Vagina (tissue), 2 donors: ENCODE measurements around the gene ZDHHC22. TPM values are rescaled to one million over a fixed set of nuclear protein-coding genes. Genes with fewer than 3 reads are reported as not detected.

Source experiments
- DNase-seq, 2 donors: peaks; one replicate each; pipeline ENCODE4 v3.0.0-alpha.2; 2017; ENCODE audit errors: extremely low spot score in 2 of 2
- H3K27ac ChIP-seq: fragments of 200-600 bp; sonication (generic); one replicate; pipeline ENCODE4 v1.5.1; 2019
- H3K27me3 ChIP-seq: fragments of 200-600 bp; sonication (generic); one replicate; pipeline ENCODE4 v1.5.1; 2019
- H3K36me3 ChIP-seq, 2 donors: fragments of 200-600 bp; sonication (generic); one replicate each; pipeline ENCODE4 v1.5.1; 2017 to 2019
- H3K4me1 ChIP-seq: fragments of 200-600 bp; sonication (generic); one replicate; pipeline ENCODE4 v1.5.1; 2019
- H3K4me3 ChIP-seq, 2 donors: fragments of 200-600 bp; sonication (generic); 1 replicate in 1 of 2; 2 replicates in 1 of 2; pipeline ENCODE4 v1.5.1; 2016 to 2019
- H3K9me3 ChIP-seq: fragments of 200-600 bp; sonication (generic); one replicate; pipeline ENCODE4 v1.5.1; 2019
- POLR2A ChIP-seq, 2 donors: fragments of 450-650 bp; IDR thresholded peaks; one replicate each; pipeline ENCODE4 v1.6.1; 2017; ENCODE audit warnings: antibody characterized with exemption in 2 of 2, mild to moderate bottlenecking in 2 of 2, moderate library complexity in 2 of 2
- POLR2AphosphoS5 ChIP-seq, 2 donors: sonication (generic); formaldehyde crosslinking; IDR thresholded peaks; one replicate each; pipeline ENCODE4 v1.9.0; 2017; ENCODE audit warnings: antibody characterized with exemption in 2 of 2, mild to moderate bottlenecking in 2 of 2, low read depth in 1 of 2; ENCODE audit not compliant: insufficient read depth in 1 of 2
- intact Hi-C: fragments of 100-400 bp; cut with DNase I; formaldehyde crosslinking; loops from one replicate; pipeline ENCODE4 v1.15.1; 2023
- total RNA-seq: library from RNA; depleted of rRNA; stranded (reverse); fragments of >200 nt; gene quantifications from one replicate; pipeline ENCODE4 v1.2.3, GENCODE V29; 2016
- TF ChIP-seq, protein P1 (sequence below), 3 experiments: fragments of 450-650 bp in 2 of 3; fragments of 200-600 bp in 1 of 3; sonication (generic) in 1 of 3; IDR thresholded peaks; one replicate each; pipeline ENCODE4 v1.5.1; 2017 to 2019; ENCODE audit warnings: antibody characterized with exemption in 3 of 3, mild to moderate bottlenecking in 2 of 3, moderate library complexity in 2 of 3

Gene ZDHHC22
- total RNA-seq, 1 donor from 2014 or later = not detected

DNA sequence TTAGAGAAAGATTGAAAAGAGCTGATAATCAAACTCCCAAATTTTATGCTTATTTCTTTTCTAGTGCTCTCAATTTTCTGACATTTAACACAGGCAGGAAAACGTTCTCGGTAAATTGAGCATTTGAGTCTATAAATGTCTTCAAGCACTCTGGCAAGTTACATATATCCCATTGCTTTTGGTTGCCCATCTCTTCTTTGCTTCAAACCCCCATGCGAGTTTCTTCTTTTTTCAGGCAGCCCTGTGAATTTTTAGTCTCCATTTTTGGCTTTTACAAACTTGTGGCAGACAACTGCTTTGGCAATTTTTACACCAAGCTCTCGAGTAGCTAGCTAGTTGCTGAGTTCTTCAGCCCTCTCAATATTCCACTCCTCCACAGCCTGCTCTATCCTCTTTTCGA is 31.3 kb upstream of the ZDHHC22 start:
- no peak for DNase-seq
- no peaks in the 10 kb centered on the region for H3K27me3 ChIP-seq
- H3K27ac ChIP-seq = no peak overlapping the region
- intact Hi-C loops = no loop called here
- H3K4me3 ChIP-seq = no peak overlapping the region
- H3K36me3 ChIP-seq = no peaks in the 10 kb centered on the region
- H3K9me3 ChIP-seq = peaks cover 6% of the 10 kb centered on the region
- TF ChIP-seq, protein P1, sequence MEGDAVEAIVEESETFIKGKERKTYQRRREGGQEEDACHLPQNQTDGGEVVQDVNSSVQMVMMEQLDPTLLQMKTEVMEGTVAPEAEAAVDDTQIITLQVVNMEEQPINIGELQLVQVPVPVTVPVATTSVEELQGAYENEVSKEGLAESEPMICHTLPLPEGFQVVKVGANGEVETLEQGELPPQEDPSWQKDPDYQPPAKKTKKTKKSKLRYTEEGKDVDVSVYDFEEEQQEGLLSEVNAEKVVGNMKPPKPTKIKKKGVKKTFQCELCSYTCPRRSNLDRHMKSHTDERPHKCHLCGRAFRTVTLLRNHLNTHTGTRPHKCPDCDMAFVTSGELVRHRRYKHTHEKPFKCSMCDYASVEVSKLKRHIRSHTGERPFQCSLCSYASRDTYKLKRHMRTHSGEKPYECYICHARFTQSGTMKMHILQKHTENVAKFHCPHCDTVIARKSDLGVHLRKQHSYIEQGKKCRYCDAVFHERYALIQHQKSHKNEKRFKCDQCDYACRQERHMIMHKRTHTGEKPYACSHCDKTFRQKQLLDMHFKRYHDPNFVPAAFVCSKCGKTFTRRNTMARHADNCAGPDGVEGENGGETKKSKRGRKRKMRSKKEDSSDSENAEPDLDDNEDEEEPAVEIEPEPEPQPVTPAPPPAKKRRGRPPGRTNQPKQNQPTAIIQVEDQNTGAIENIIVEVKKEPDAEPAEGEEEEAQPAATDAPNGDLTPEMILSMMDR (IDR thresholded peaks at IDR 0.05) = no peak
- TF ChIP-seq POLR2AphosphoS5 (IDR thresholded peaks at IDR 0.05; ENCODE audit: insufficient read depth in 1 of 2, low read depth in 1 of 2) (no peak), POLR2A (IDR thresholded peaks at IDR 0.05) (no peak)
- H3K4me1 ChIP-seq = no peaks in the 10 kb centered on the region

DNA sequence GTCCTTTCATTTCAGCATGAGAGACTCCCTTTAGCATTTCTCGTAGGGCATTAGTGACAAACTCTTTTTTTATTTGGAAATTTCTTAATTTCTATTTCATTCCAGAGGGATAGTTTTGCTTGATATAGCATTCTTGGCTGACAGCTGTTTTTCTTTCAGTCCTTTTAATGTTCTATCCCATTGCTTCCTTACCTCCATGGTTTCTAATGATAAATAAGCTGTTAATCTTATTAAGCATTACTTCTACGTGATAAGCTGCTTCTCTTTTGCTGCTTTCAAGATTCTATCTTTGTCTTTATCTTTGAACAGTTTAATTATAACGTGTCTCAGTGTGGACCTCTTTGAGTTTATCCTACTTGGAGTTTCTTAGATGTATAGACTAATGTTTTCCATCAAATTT is 28.5 kb upstream of the ZDHHC22 start:
- DNase-seq = no peak
- intact Hi-C loops = no loop called here
- TF ChIP-seq POLR2A (IDR thresholded peaks at IDR 0.05) (no peak), POLR2AphosphoS5 (IDR thresholded peaks at IDR 0.05; ENCODE audit: insufficient read depth in 1 of 2, low read depth in 1 of 2) (no peak)
- TF ChIP-seq, protein P1 (IDR thresholded peaks at IDR 0.05) = no peak
- Histone ChIP-seq H3K4me3 (no peak overlapping the region), H3K4me1 (no peaks in the 10 kb centered on the region), H3K9me3 (peaks cover 6% of the 10 kb centered on the region), H3K27me3 (no peaks in the 10 kb centered on the region), H3K27ac (no peak overlapping the region), H3K36me3 (no peaks in the 10 kb centered on the region)

DNA sequence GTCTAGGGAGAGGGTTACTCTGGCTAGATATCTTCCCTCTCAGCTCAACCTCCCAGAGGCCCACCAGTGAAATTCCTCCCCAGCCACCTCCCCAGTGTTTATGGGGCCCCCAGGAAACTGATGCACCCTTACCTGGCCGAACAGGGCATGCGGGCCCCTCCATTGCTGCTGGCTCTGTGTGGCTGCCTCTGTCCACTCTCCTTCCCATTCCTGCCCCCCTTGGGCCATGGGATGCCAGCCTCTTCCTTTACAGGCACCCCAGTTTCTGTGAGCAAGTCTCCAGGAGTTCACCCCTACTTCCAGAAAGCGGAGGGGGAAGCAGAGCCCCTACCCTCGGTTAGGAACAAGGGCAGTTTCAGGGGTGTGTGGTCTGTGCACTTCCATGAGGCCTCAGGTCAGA is 19.4 kb upstream of the ZDHHC22 start:
- intact Hi-C loops = no loop called here
- Histone ChIP-seq H3K4me1 (peaks cover 13% of the 10 kb centered on the region), H3K27me3 (no peaks in the 10 kb centered on the region), H3K36me3 (no peaks in the 10 kb centered on the region), H3K27ac (no peak overlapping the region), H3K9me3 (no peaks in the 10 kb centered on the region), H3K4me3 (no peak overlapping the region)
- no peak for DNase-seq
- TF ChIP-seq, protein P1 (IDR thresholded peaks at IDR 0.05) = no peak
- TF ChIP-seq POLR2A (IDR thresholded peaks at IDR 0.05) = no peak
- no peak for TF ChIP-seq POLR2AphosphoS5 (IDR thresholded peaks at IDR 0.05; ENCODE audit: insufficient read depth in 1 of 2, low read depth in 1 of 2)

DNA sequence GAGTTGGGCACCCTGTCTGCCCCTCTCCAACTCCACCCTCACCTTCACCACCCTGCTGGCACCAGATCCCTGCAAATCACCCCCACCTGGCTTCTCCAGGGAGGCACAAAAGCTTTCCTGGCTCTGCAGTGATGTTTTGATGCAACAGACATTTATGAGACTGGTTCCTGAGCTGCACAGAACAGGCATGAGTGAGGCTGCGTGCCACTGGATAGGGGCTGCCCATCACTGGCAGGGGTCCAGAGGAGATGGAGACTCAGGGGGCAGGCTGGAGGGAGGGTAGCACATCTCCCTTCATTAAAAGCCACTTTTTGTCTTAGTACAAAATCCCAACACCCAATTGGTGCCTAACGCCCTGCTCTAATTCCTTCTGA is 17.3 kb upstream of the ZDHHC22 start:
- Histone ChIP-seq H3K36me3 (no peaks in the 10 kb centered on the region), H3K4me3 (peak overlapping the region in 1 of 2 donors; percentile 13), H3K27ac (no peak overlapping the region), H3K4me1 (peaks cover 13% of the 10 kb centered on the region), H3K9me3 (no peaks in the 10 kb centered on the region), H3K27me3 (no peaks in the 10 kb centered on the region)
- intact Hi-C loops = no loop called here
- DNase-seq = no peak
- TF ChIP-seq POLR2A (IDR thresholded peaks at IDR 0.05) = no peak
- TF ChIP-seq, protein P1 (IDR thresholded peaks at IDR 0.05) = no peak
- TF ChIP-seq POLR2AphosphoS5 (IDR thresholded peaks at IDR 0.05; ENCODE audit: insufficient read depth in 1 of 2, low read depth in 1 of 2) = no peak

DNA sequence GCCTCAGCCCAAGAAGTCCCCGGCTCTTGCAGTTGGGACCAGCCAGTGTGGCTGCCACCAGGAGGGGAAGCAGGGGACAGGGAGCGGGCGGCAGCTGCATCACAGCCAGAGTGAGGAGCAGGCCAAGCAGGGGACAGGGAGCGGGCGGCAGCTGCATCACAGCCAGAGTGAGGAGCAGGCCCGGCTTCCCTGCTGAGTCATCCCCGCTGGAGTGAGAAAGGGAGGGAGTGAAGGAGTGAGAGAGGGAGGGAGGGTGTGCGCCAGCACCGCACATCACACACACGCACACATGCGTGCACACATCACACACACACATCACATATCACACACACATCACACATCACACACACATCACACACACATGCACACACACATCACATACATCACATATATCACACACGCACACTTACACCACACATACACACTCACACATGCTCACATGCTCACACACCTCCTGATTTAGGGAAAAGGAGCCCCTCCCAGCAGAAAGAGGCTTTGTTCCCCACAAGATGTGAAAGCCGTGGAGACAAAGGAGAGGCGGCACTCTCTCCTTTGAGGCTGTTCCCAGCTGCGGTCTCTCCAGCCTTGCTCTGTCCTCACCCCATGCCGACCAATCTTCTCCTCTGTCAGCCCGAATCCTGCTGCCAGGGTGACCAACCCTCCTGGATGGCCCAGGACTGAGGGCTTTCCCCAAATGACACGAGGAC is 16.7 kb upstream of the ZDHHC22 start:
- no peaks in the 10 kb centered on the region for H3K9me3 ChIP-seq
- no peak for DNase-seq
- H3K4me3 ChIP-seq = peak overlapping the region in 1 of 2 donors; percentile 13
- H3K36me3 ChIP-seq = no peaks in the 10 kb centered on the region
- peaks cover 13% of the 10 kb centered on the region for H3K4me1 ChIP-seq
- TF ChIP-seq, protein P1 (IDR thresholded peaks at IDR 0.05) = no peak
- TF ChIP-seq POLR2A (IDR thresholded peaks at IDR 0.05) (no peak), POLR2AphosphoS5 (IDR thresholded peaks at IDR 0.05; ENCODE audit: insufficient read depth in 1 of 2, low read depth in 1 of 2) (no peak)
- H3K27me3 ChIP-seq = no peaks in the 10 kb centered on the region
- H3K27ac ChIP-seq = no peak overlapping the region
- intact Hi-C loops = no loop called here
